Measurements from ENCODE around the gene CISTR.

DNA sequence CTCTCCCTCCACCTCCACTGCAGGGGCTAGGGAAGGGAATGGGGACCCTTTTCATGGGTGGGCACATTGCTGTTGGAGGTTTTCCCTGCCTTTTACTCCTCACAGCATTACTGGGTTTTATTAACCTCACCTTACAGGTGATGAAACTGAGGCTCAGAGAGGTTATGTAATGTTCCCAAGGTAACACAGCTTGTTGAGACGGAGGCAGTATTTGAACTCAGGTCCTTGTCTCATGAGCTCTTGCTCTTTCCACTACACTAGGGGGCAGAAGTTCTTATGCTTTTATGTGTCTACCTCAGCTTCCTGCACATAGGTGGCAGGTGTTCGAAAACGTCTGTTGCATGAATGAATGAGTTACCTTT is 11.7 kb downstream of the CISTR start:
- TF ChIP-seq, protein P1, sequence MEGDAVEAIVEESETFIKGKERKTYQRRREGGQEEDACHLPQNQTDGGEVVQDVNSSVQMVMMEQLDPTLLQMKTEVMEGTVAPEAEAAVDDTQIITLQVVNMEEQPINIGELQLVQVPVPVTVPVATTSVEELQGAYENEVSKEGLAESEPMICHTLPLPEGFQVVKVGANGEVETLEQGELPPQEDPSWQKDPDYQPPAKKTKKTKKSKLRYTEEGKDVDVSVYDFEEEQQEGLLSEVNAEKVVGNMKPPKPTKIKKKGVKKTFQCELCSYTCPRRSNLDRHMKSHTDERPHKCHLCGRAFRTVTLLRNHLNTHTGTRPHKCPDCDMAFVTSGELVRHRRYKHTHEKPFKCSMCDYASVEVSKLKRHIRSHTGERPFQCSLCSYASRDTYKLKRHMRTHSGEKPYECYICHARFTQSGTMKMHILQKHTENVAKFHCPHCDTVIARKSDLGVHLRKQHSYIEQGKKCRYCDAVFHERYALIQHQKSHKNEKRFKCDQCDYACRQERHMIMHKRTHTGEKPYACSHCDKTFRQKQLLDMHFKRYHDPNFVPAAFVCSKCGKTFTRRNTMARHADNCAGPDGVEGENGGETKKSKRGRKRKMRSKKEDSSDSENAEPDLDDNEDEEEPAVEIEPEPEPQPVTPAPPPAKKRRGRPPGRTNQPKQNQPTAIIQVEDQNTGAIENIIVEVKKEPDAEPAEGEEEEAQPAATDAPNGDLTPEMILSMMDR (IDR thresholded peaks at IDR 0.05; ENCODE audit: insufficient read depth, low read depth, low read length), result no peak
- TF ChIP-seq EZH2 (IDR thresholded peaks at IDR 0.05; ENCODE audit: insufficient read depth, low read length), result no peak

Measured in astrocyte (in vitro differentiated cells and primary cell).